Measurements from ENCODE around the gene TBC1D16. TPM values are rescaled to one million over a fixed set of nuclear protein-coding genes. Genes with fewer than 3 reads are reported as not detected.

Gene TBC1D16, protein sequence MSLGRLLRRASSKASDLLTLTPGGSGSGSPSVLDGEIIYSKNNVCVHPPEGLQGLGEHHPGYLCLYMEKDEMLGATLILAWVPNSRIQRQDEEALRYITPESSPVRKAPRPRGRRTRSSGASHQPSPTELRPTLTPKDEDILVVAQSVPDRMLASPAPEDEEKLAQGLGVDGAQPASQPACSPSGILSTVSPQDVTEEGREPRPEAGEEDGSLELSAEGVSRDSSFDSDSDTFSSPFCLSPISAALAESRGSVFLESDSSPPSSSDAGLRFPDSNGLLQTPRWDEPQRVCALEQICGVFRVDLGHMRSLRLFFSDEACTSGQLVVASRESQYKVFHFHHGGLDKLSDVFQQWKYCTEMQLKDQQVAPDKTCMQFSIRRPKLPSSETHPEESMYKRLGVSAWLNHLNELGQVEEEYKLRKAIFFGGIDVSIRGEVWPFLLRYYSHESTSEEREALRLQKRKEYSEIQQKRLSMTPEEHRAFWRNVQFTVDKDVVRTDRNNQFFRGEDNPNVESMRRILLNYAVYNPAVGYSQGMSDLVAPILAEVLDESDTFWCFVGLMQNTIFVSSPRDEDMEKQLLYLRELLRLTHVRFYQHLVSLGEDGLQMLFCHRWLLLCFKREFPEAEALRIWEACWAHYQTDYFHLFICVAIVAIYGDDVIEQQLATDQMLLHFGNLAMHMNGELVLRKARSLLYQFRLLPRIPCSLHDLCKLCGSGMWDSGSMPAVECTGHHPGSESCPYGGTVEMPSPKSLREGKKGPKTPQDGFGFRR
- 18.7 and 19.2 TPM in 2 replicates for total RNA-seq (2014; rRNA removed; shearing (Covaris generic))

DNA sequence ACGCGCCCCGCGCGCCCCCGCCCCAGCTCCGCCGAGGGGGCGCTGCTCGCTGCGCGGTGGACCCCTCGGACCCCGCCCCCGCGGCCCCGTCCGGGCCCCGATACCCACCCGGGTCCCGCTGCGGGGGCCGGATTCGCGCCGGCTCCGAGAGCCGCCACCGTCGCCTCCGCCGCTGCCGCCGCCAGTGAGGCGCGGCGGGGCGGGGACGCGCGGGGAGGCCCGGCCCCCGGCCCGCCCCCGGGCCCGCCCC lies at the start of gene TBC1D16:
Gene TBC1D16 (minus strand): TSS at position 186 of the 250 bp plus-strand sequence. CDS start 22,325 bp downstream, outside the sequence.

GRCh38 chr17:80035937-80036714 lies 454 bp upstream of the TBC1D16 start, which contains the start of gene CCDC40:
Gene CCDC40, plus strand, starts transcription at chr17:80036642. Its CDS starts 21 bp downstream, at chr17:80036663.

Other genes with a start within 250 kb of the TBC1D16 start
- gene CBX8, start 238.8 kb downstream of the TBC1D16 start, total RNA-seq (2014; rRNA removed; shearing (Covaris generic)), result 9.6 and 12.8 TPM in 2 replicates
- 75.9 and 80.2 TPM in 2 replicates for gene CBX4, start 196.4 kb downstream of the TBC1D16 start, total RNA-seq (2014; rRNA removed; shearing (Covaris generic))
- gene CCDC40, start 770 bp upstream of the TBC1D16 start, total RNA-seq (2014; rRNA removed; shearing (Covaris generic)), result 6.7 and 8.1 TPM in 2 replicates
- gene GAA, start 65.7 kb upstream of the TBC1D16 start, total RNA-seq (2014; rRNA removed; shearing (Covaris generic)), result 45.4 and 58.6 TPM in 2 replicates
- gene EIF4A3, start 111.3 kb upstream of the TBC1D16 start, total RNA-seq (2014; rRNA removed; shearing (Covaris generic)), result 81.8 and 106 TPM in 2 replicates
- gene CARD14, start 134.2 kb upstream of the TBC1D16 start, total RNA-seq (2014; rRNA removed; shearing (Covaris generic)), result 0.98 and 3.4 TPM in 2 replicates
- gene SGSH, start 184.5 kb upstream of the TBC1D16 start, total RNA-seq (2014; rRNA removed; shearing (Covaris generic)), result 10.5 and 19.8 TPM in 2 replicates
- gene SLC26A11, start 184.6 kb upstream of the TBC1D16 start, total RNA-seq (2014; rRNA removed; shearing (Covaris generic)), result 6.5 and 7.2 TPM in 2 replicates
- gene RNF213, start 225.0 kb upstream of the TBC1D16 start, total RNA-seq (2014; rRNA removed; shearing (Covaris generic)), result 47.0 and 55.1 TPM in 2 replicates